ENCODE results near the gene KRABD2.
"Not testable (repeated sequence)": the region's sequence is repeated elsewhere in the genome, so short reads cannot be mapped to it uniquely, and the experiment has no call there.

Gene KRABD2

GRCh38 chr17:8375738-8376259, 705 bp downstream of the KRABD2 start:
- Histone ChIP-seq H3K9me1 (ENCODE audit: control insufficient read depth, extremely low read depth, insufficient read depth, low read length) (no peaks in the 10 kb centered on the region), H3K4me1 (ENCODE audit: control insufficient read depth, extremely low read depth, insufficient read depth, low read length) (peaks cover 29% of the 10 kb centered on the region), H4K20me1 (ENCODE audit: control insufficient read depth, extremely low read depth, insufficient read depth, low read length) (peaks cover 17% of the 10 kb centered on the region), H3K27ac (ENCODE audit: control insufficient read depth, insufficient read depth, low read length) (peak overlapping the region; percentile 67), H3K4me3 (ENCODE audit: control insufficient read depth in 2 of 3, extremely low read depth in 1 of 3, insufficient read depth in 2 of 3, low read depth in 1 of 3, low read length in 3 of 3) (peak overlapping the region; percentile 47 to 80 (median 72)), H3K9me3 (ENCODE audit: control insufficient read depth, low read depth, low read length) (no peaks in the 10 kb centered on the region), H3K27me3 (ENCODE audit: control insufficient read depth, extremely low read depth, insufficient read depth, low read length) (no peaks in the 10 kb centered on the region), H3K79me2 (ENCODE audit: control insufficient read depth, insufficient read depth, low read length) (peaks cover 21% of the 10 kb centered on the region), H3K36me3 (ENCODE audit: control insufficient read depth in 2 of 2, extremely low read depth in 1 of 2, insufficient read depth in 2 of 2, low read length in 2 of 2) (peaks cover 16 to 23% of the 10 kb centered on the region in 2 experiments), H3K4me2 (ENCODE audit: control insufficient read depth, extremely low read depth, insufficient read depth, low read depth, low read length) (peak overlapping the region; percentile 96), H3K9ac (ENCODE audit: control insufficient read depth, extremely low read depth, insufficient read depth, low read length) (peak overlapping the region; percentile 75), H2AFZ (ENCODE audit: control insufficient read depth, low read length) (peak overlapping the region; percentile 59)
- FAIRE-seq, result no peak
- DNase-seq (ENCODE audit: low read depth, low spot score), result no peak
- dilution Hi-C loops (cut with MboI; ENCODE audit: extremely low pct_ligation_motif_present, low sequenced_read_pairs), result no loop called here
- TF ChIP-seq EZH2 (IDR thresholded peaks at IDR 0.05; ENCODE audit: low read length), result no peak
- TF ChIP-seq CTCF (optimal IDR thresholded peaks at IDR 0.05 in 1 of 3, IDR thresholded peaks at IDR 0.05 in 1 of 3, conservative IDR thresholded peaks at IDR 0.05 in 1 of 3; ENCODE audit: extremely low read depth in 1 of 3, insufficient read depth in 2 of 3, low read length in 3 of 3), result no peak

- H3K9me1 ChIP-seq (ENCODE audit: control insufficient read depth, extremely low read depth, insufficient read depth, low read length); H3K4me2 ChIP-seq (ENCODE audit: control insufficient read depth, extremely low read depth, insufficient read depth, low read depth, low read length); H4K20me1 ChIP-seq (ENCODE audit: control insufficient read depth, extremely low read depth, insufficient read depth, low read length); H3K79me2 ChIP-seq (ENCODE audit: control insufficient read depth, insufficient read depth, low read length); DNase-seq (ENCODE audit: low read depth, low spot score); FAIRE-seq; H3K4me3 ChIP-seq (ENCODE audit: control insufficient read depth in 2 of 3, extremely low read depth in 1 of 3, insufficient read depth in 2 of 3, low read depth in 1 of 3, low read length in 3 of 3); H3K36me3 ChIP-seq (ENCODE audit: control insufficient read depth in 2 of 2, extremely low read depth in 1 of 2, insufficient read depth in 2 of 2, low read length in 2 of 2); H3K27me3 ChIP-seq (ENCODE audit: control insufficient read depth, extremely low read depth, insufficient read depth, low read length); H3K9me3 ChIP-seq (ENCODE audit: control insufficient read depth, low read depth, low read length); dilution Hi-C loops (cut with MboI; ENCODE audit: extremely low pct_ligation_motif_present, low sequenced_read_pairs); H2AFZ ChIP-seq (ENCODE audit: control insufficient read depth, low read length); H3K9ac ChIP-seq (ENCODE audit: control insufficient read depth, extremely low read depth, insufficient read depth, low read length); H3K27ac ChIP-seq (ENCODE audit: control insufficient read depth, insufficient read depth, low read length): not testable (repeated sequence)
- peaks cover 15% of the 10 kb centered on the region for H3K4me1 ChIP-seq (ENCODE audit: control insufficient read depth, extremely low read depth, insufficient read depth, low read length)
Observed at GRCh38 chr17:8373856-8374255, 2.6 kb downstream of the KRABD2 start.

- H4K20me1 ChIP-seq (ENCODE audit: control insufficient read depth, extremely low read depth, insufficient read depth, low read length), result peaks cover 4% of the 10 kb centered on the region
- dilution Hi-C loops (cut with MboI; ENCODE audit: extremely low pct_ligation_motif_present, low sequenced_read_pairs), result no loop called here
- no peak for FAIRE-seq
- no peaks in the 10 kb centered on the region for H3K9me1 ChIP-seq (ENCODE audit: control insufficient read depth, extremely low read depth, insufficient read depth, low read length)
- TF ChIP-seq CTCF (optimal IDR thresholded peaks at IDR 0.05 in 1 of 3, IDR thresholded peaks at IDR 0.05 in 1 of 3, conservative IDR thresholded peaks at IDR 0.05 in 1 of 3; ENCODE audit: extremely low read depth in 1 of 3, insufficient read depth in 2 of 3, low read length in 3 of 3), result no peak
- TF ChIP-seq EZH2 (IDR thresholded peaks at IDR 0.05; ENCODE audit: low read length), result no peak
- no peaks in the 10 kb centered on the region for H3K79me2 ChIP-seq (ENCODE audit: control insufficient read depth, insufficient read depth, low read length)
- peaks cover 15% of the 10 kb centered on the region for H3K4me1 ChIP-seq (ENCODE audit: control insufficient read depth, extremely low read depth, insufficient read depth, low read length)
- H3K4me3 ChIP-seq (ENCODE audit: control insufficient read depth in 2 of 3, extremely low read depth in 1 of 3, insufficient read depth in 2 of 3, low read depth in 1 of 3, low read length in 3 of 3), result no peak overlapping the region
- H3K9ac ChIP-seq (ENCODE audit: control insufficient read depth, extremely low read depth, insufficient read depth, low read length), result no peak overlapping the region
- no peaks in the 10 kb centered on the region for H3K9me3 ChIP-seq (ENCODE audit: control insufficient read depth, low read depth, low read length)
- no peak overlapping the region for H3K27ac ChIP-seq (ENCODE audit: control insufficient read depth, insufficient read depth, low read length)
- DNase-seq (ENCODE audit: low read depth, low spot score), result no peak
- H3K4me2 ChIP-seq (ENCODE audit: control insufficient read depth, extremely low read depth, insufficient read depth, low read depth, low read length), result no peak overlapping the region
- H3K27me3 ChIP-seq (ENCODE audit: control insufficient read depth, extremely low read depth, insufficient read depth, low read length), result no peaks in the 10 kb centered on the region
- H2AFZ ChIP-seq (ENCODE audit: control insufficient read depth, low read length), result no peak overlapping the region
- peaks cover 0 to 5% of the 10 kb centered on the region in 2 experiments for H3K36me3 ChIP-seq (ENCODE audit: control insufficient read depth in 2 of 2, extremely low read depth in 1 of 2, insufficient read depth in 2 of 2, low read length in 2 of 2)
Observed at GRCh38 chr17:8372422-8372821, 4.1 kb downstream of the KRABD2 start.
